HCT116 (cell line): ENCODE data around the gene SLC26A3. TPM values are rescaled to one million over a fixed set of nuclear protein-coding genes. Genes with fewer than 3 reads are reported as not detected.

Experiments used
- ATAC-seq: fragments of 200-7000 bp; cut with Tn5 transposase; 2 replicates; pipeline ENCODE4 v1.9.1; 2020; ENCODE audit warnings: mild to moderate bottlenecking, moderate library complexity
- BruUV-seq: library from RNA; stranded (reverse); fragments of 400-500 nt; replicated peaks from 2 replicates; lab custom pipeline; 2021; lab: Mats Ljungman, UMichigan
- CTCF ChIA-PET: fragments of 300-600 bp; sonication (Branson Sonifier 250); formaldehyde crosslinking; loops from one replicate; lab custom pipeline; 2021; ENCODE audit warnings: antibody characterized with exemption; lab: Charles Lee
- POLR2A ChIA-PET: fragments of 300-600, 350-600 bp; sonication (Branson Sonifier 250); formaldehyde crosslinking; loops from one replicate; lab custom pipeline; 2021; ENCODE audit warnings: antibody characterized with exemption; lab: Charles Lee
- RAD21 ChIA-PET, 2 experiments: fragments of 300-600 bp; sonication (Branson Sonifier 250); formaldehyde crosslinking; loops; one replicate each; lab custom pipeline; 2023; ENCODE audit warnings: low total read pairs in 2 of 2; ENCODE audit not compliant: uncharacterized antibody in 2 of 2, unreplicated experiment in 2 of 2, low non-redundant PET in 1 of 2; lab: Charles Lee
- DNase-seq: peaks from one replicate; pipeline ENCODE4 v3.0.0-alpha.2; 2010; ENCODE audit warnings: low read depth, low spot score
- H2AFZ ChIP-seq: fragments of 200-600 bp; shearing (Covaris generic), sonication (generic); 2 replicates; pipeline ENCODE4 v1.6.1; 2017; ENCODE audit warnings: low read depth, mixed run types, mixed read lengths, antibody characterized with exemption, low read length; ENCODE audit not compliant: poor library complexity, severe bottlenecking
- H3K27ac ChIP-seq: 2 replicates; pipeline ENCODE4 v1.5.1; 2012; ENCODE audit warnings: low read depth, low read length
- H3K27me3 ChIP-seq: fragments of 200-600 bp; sonication (generic); 2 replicates; pipeline ENCODE4 v1.6.1; 2016; ENCODE audit warnings: mixed run types, low read length, mixed read lengths; ENCODE audit not compliant: insufficient read depth
- H3K36me3 ChIP-seq, 2 experiments: fragments of 200-500 bp in 1 of 2; fragments of 200-600 bp in 1 of 2; sonication (Bioruptor generic) in 1 of 2; sonication (generic) in 1 of 2; 2 replicates each; pipeline versions ENCODE4 v1.5.1 to v1.6.1; 2014 to 2016; ENCODE audit warnings: low read length in 2 of 2, inconsistent platforms in 1 of 2, mixed read lengths in 1 of 2, mixed run types in 1 of 2; ENCODE audit not compliant: insufficient read depth in 2 of 2, control insufficient read depth in 1 of 2
- H3K4me1 ChIP-seq, 2 experiments: fragments of 200-600 bp in 1 of 2; sonication (generic) in 1 of 2; 2 replicates each; pipeline versions ENCODE4 v1.5.1 to v1.6.1; 2012 to 2017; ENCODE audit warnings: low read length in 2 of 2, inconsistent platforms in 1 of 2, mild to moderate bottlenecking in 1 of 2, mixed read lengths in 1 of 2, mixed run types in 1 of 2, moderate library complexity in 1 of 2; ENCODE audit not compliant: insufficient read depth in 2 of 2, control insufficient read depth in 1 of 2
- H3K4me2 ChIP-seq: fragments of 200-600 bp; sonication (generic); 2 replicates; pipeline ENCODE4 v1.6.1; 2017; ENCODE audit warnings: mixed run types, low read length, mixed read lengths
- H3K4me3 ChIP-seq, 2 experiments: fragments of 200-600 bp in 1 of 2; sonication (generic) in 1 of 2; replicated peaks in 1 of 2; 2 replicates each; pipeline ENCODE4 v1.5.1; 2011 to 2016; ENCODE audit warnings: low read length in 2 of 2, control low read depth in 1 of 2, low read depth in 1 of 2, mild to moderate bottlenecking in 1 of 2, mixed read lengths in 1 of 2, mixed run types in 1 of 2
- H3K79me2 ChIP-seq: fragments of 200-600 bp; sonication (generic); 2 replicates; pipeline ENCODE4 v1.6.1; 2017; ENCODE audit warnings: mild to moderate bottlenecking, mixed run types, low read length, moderate library complexity, mixed read lengths; ENCODE audit not compliant: insufficient read depth
- H3K9ac ChIP-seq: fragments of 200-600 bp; sonication (generic); 2 replicates; pipeline ENCODE4 v1.6.1; 2016; ENCODE audit warnings: low read length, mixed read lengths
- H3K9me2 ChIP-seq: fragments of 200-600 bp; sonication (generic), shearing (Covaris generic); 2 replicates; pipeline ENCODE4 v1.6.1; 2017; ENCODE audit warnings: mixed run types, mild to moderate bottlenecking, moderate library complexity; ENCODE audit not compliant: insufficient read depth
- H3K9me3 ChIP-seq, 2 experiments: fragments of 200-500 bp in 1 of 2; fragments of 200-600 bp in 1 of 2; sonication (Bioruptor generic) in 1 of 2; sonication (generic) in 1 of 2; 2 replicates each; pipeline ENCODE4 v1.6.1; 2014 to 2017; ENCODE audit warnings: low read length in 2 of 2, mixed read lengths in 2 of 2, inconsistent platforms in 1 of 2, low read depth in 1 of 2, mild to moderate bottlenecking in 1 of 2, mixed run types in 1 of 2, moderate library complexity in 1 of 2; ENCODE audit not compliant: control insufficient read depth in 1 of 2, insufficient read depth in 1 of 2
- H4K20me1 ChIP-seq: fragments of 200-600 bp; sonication (generic), shearing (Covaris generic); 2 replicates; pipeline ENCODE4 v1.6.1; 2017; ENCODE audit warnings: mixed run types, mild to moderate bottlenecking, moderate library complexity; ENCODE audit not compliant: insufficient read depth
- CEBPB ChIP-seq: IDR thresholded peaks from 2 replicates; pipeline ENCODE4 v1.6.1; 2012; ENCODE audit warnings: low read depth
- ELF1 ChIP-seq: IDR thresholded peaks from 2 replicates; pipeline ENCODE4 v1.6.1; 2012; ENCODE audit warnings: low read depth, borderline replicate concordance
- POLR2A ChIP-seq: IDR thresholded peaks from 2 replicates; pipeline ENCODE4 v1.7.0; 2011; ENCODE audit warnings: borderline replicate concordance; ENCODE audit not compliant: insufficient read depth, insufficient read length; ENCODE audit errors: extremely low read depth
- SIN3A ChIP-seq: IDR thresholded peaks from 2 replicates; pipeline ENCODE4 v1.6.1; 2012; ENCODE audit warnings: low read depth
- SP1 ChIP-seq: IDR thresholded peaks from 2 replicates; pipeline ENCODE4 v1.6.1; 2012; ENCODE audit warnings: low read depth
- SRF ChIP-seq: IDR thresholded peaks from 2 replicates; pipeline ENCODE4 v1.6.1; 2012; ENCODE audit warnings: low read depth
- ZFX ChIP-seq: fragments of 450-650 bp; IDR thresholded peaks from 2 replicates; pipeline ENCODE4 v1.6.1; 2017
- ZNF274 ChIP-seq: fragments of 200-500 bp; sonication (Bioruptor generic); IDR thresholded peaks from 2 replicates; pipeline ENCODE4 v1.6.1; 2014; ENCODE audit warnings: mild to moderate bottlenecking, low read depth, low read length, inconsistent platforms
- intact Hi-C: fragments of 100-400 bp; cut with micrococcal nuclease; formaldehyde crosslinking; loops from 2 replicates; pipeline ENCODE4 v1.10.0; 2022
- total RNA-seq: library from RNA; stranded (reverse); gene quantifications from one replicate; pipeline ENCODE4 v1.2.1, GENCODE V29; 2021; ENCODE audit not compliant: unreplicated experiment
- TF ChIP-seq, protein P1 (sequence below): IDR thresholded peaks from 2 replicates; pipeline ENCODE4 v1.6.1; 2012; ENCODE audit warnings: low read depth
- TF ChIP-seq, protein P2 (sequence below), 3 experiments: fragments of 200-600 bp in 1 of 3; sonication (generic) in 1 of 3; IDR thresholded peaks in 2 of 3; conservative IDR thresholded peaks in 1 of 3; 2 replicates each; pipeline ENCODE4 v1.5.1; 2012 to 2017; ENCODE audit warnings: low read depth in 2 of 3, low read length in 2 of 3, antibody characterized with exemption in 1 of 3, borderline replicate concordance in 1 of 3, control low read depth in 1 of 3, mild to moderate bottlenecking in 1 of 3, mixed read lengths in 1 of 3, mixed run types in 1 of 3, moderate library complexity in 1 of 3; ENCODE audit not compliant: insufficient read depth in 1 of 3
- TF ChIP-seq, protein P3 (sequence below): IDR thresholded peaks from 2 replicates; pipeline ENCODE4 v1.6.1; 2012
- TF ChIP-seq, protein P4 (sequence below): IDR thresholded peaks from 2 replicates; pipeline ENCODE4 v1.6.1; 2011; ENCODE audit warnings: mild to moderate bottlenecking, low read length, moderate library complexity; ENCODE audit not compliant: insufficient replicate concordance; ENCODE audit errors: extremely low read depth
- TF ChIP-seq, protein P5 (sequence below): IDR thresholded peaks from 2 replicates; pipeline ENCODE4 v1.6.1; 2012

SLC26A3 gene
- total RNA-seq, 1 experiment from 2014 or later, result 0.54 TPM

DNA sequence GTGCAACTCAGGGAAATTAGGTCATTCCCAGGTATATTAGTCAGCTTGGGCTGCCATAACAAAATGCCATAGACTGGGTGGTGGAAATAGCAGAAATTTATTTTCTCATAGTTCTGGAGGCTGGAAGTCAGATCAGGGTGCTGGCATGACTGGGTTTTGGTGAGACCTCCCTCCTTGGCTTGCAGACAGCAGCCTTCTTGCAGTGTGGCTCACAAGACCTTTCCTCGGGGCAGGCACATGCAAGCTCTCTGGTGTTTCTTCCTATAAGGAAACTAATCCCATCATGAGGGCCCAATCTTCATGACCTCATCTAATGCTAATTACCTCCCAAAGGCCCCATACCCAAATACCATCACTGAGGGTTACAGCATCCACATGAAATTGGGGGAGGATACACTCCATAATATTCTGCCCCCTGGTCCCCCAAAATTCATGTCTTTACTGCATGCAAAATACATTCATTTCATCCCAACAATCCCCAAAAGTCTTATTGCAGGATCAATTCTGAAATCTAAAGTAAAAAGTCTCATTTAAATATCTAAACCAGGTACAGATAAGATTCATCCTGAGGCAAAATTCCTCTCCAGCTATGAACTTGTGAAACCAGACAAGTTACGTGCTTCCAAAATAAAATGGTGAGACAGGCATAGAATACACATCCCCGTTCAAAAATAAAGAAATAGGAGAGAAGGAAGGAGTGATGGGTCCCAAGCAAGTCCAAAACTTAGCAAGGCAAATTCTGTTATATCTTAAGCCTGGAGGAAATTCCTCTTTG, 76.5 kb downstream of the SLC26A3 start:
- no peak overlapping the region for H3K9ac ChIP-seq
- H3K79me2 ChIP-seq, result no peaks in the 10 kb centered on the region
- H3K27ac ChIP-seq, result no peak overlapping the region
- no peaks in the 10 kb centered on the region for H3K9me3 ChIP-seq
- H2AFZ ChIP-seq, result no peak overlapping the region
- no peaks in the 10 kb centered on the region for H3K4me1 ChIP-seq
- no peak overlapping the region for H3K4me2 ChIP-seq
- ChIA-PET POLR2A (no interaction called here), RAD21 (no interaction called here), CTCF (interaction anchor here (0.9 to 3.3 kb wide), 3 partner anchors 17 to 577 kb away, joined by 3 to 15 read pairs (median 5); partner anchors contain the start of gene CBLL1)
- H3K36me3 ChIP-seq, result no peaks in the 10 kb centered on the region
- H3K9me2 ChIP-seq, result no peaks in the 10 kb centered on the region
- no peak for TF ChIP-seq POLR2A
- no peak for TF ChIP-seq ELF1
- TF ChIP-seq, protein P1, sequence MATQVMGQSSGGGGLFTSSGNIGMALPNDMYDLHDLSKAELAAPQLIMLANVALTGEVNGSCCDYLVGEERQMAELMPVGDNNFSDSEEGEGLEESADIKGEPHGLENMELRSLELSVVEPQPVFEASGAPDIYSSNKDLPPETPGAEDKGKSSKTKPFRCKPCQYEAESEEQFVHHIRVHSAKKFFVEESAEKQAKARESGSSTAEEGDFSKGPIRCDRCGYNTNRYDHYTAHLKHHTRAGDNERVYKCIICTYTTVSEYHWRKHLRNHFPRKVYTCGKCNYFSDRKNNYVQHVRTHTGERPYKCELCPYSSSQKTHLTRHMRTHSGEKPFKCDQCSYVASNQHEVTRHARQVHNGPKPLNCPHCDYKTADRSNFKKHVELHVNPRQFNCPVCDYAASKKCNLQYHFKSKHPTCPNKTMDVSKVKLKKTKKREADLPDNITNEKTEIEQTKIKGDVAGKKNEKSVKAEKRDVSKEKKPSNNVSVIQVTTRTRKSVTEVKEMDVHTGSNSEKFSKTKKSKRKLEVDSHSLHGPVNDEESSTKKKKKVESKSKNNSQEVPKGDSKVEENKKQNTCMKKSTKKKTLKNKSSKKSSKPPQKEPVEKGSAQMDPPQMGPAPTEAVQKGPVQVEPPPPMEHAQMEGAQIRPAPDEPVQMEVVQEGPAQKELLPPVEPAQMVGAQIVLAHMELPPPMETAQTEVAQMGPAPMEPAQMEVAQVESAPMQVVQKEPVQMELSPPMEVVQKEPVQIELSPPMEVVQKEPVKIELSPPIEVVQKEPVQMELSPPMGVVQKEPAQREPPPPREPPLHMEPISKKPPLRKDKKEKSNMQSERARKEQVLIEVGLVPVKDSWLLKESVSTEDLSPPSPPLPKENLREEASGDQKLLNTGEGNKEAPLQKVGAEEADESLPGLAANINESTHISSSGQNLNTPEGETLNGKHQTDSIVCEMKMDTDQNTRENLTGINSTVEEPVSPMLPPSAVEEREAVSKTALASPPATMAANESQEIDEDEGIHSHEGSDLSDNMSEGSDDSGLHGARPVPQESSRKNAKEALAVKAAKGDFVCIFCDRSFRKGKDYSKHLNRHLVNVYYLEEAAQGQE, result no peak
- TF ChIP-seq, protein P2, sequence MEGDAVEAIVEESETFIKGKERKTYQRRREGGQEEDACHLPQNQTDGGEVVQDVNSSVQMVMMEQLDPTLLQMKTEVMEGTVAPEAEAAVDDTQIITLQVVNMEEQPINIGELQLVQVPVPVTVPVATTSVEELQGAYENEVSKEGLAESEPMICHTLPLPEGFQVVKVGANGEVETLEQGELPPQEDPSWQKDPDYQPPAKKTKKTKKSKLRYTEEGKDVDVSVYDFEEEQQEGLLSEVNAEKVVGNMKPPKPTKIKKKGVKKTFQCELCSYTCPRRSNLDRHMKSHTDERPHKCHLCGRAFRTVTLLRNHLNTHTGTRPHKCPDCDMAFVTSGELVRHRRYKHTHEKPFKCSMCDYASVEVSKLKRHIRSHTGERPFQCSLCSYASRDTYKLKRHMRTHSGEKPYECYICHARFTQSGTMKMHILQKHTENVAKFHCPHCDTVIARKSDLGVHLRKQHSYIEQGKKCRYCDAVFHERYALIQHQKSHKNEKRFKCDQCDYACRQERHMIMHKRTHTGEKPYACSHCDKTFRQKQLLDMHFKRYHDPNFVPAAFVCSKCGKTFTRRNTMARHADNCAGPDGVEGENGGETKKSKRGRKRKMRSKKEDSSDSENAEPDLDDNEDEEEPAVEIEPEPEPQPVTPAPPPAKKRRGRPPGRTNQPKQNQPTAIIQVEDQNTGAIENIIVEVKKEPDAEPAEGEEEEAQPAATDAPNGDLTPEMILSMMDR (IDR thresholded peaks at IDR 0.05 in 2 of 3, conservative IDR thresholded peaks at IDR 0.05 in 1 of 3; ENCODE audit: borderline replicate concordance in 1 of 3, insufficient read depth in 1 of 3, low read depth in 2 of 3, low read length in 2 of 3), result no peak
- no peak for TF ChIP-seq CEBPB
- TF ChIP-seq, protein P3, sequence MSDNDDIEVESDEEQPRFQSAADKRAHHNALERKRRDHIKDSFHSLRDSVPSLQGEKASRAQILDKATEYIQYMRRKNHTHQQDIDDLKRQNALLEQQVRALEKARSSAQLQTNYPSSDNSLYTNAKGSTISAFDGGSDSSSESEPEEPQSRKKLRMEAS, result no peak
- TF ChIP-seq ZFX, result no peak
- TF ChIP-seq, protein P4, sequence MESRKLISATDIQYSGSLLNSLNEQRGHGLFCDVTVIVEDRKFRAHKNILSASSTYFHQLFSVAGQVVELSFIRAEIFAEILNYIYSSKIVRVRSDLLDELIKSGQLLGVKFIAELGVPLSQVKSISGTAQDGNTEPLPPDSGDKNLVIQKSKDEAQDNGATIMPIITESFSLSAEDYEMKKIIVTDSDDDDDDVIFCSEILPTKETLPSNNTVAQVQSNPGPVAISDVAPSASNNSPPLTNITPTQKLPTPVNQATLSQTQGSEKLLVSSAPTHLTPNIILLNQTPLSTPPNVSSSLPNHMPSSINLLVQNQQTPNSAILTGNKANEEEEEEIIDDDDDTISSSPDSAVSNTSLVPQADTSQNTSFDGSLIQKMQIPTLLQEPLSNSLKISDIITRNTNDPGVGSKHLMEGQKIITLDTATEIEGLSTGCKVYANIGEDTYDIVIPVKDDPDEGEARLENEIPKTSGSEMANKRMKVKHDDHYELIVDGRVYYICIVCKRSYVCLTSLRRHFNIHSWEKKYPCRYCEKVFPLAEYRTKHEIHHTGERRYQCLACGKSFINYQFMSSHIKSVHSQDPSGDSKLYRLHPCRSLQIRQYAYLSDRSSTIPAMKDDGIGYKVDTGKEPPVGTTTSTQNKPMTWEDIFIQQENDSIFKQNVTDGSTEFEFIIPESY, result no peak
- no peak for TF ChIP-seq SP1
- TF ChIP-seq, protein P5, sequence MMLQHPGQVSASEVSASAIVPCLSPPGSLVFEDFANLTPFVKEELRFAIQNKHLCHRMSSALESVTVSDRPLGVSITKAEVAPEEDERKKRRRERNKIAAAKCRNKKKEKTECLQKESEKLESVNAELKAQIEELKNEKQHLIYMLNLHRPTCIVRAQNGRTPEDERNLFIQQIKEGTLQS, result no peak
- TF ChIP-seq SIN3A, result no peak
- TF ChIP-seq SRF, result no peak
- no peak for TF ChIP-seq ZNF274
- no peak overlapping the region for H3K4me3 ChIP-seq
- intact Hi-C loops, result loop anchor here (5.0 to 10.0 kb wide), 4 partner anchors 142 to 932 kb away; partner anchors contain the start of gene BCAP29
- H4K20me1 ChIP-seq, result no peaks in the 10 kb centered on the region
- H3K27me3 ChIP-seq, result peaks cover 8% of the 10 kb centered on the region; the same call in 1 of the 2 replicates
- DNase-seq (no peak), ATAC-seq (no peak)
- no TSS peak for BruUV-seq
